Karpas-422 (cell line): ENCODE measurements around the gene TNFAIP1. TPM values are rescaled to one million over a fixed set of nuclear protein-coding genes. Genes with fewer than 3 reads are reported as not detected.

Experiments used
- DNase-seq: peaks from one replicate; pipeline ENCODE4 v3.0.0-alpha.2; 2015
- H2AFZ ChIP-seq: fragments of 200-600 bp; sonication (generic); 2 replicates; pipeline ENCODE4 v1.6.1; 2014; ENCODE audit warnings: antibody characterized with exemption, low read length, mixed read lengths
- H3K27ac ChIP-seq: fragments of 200-600 bp; sonication (generic); 2 replicates; pipeline ENCODE4 v1.5.1; 2014; ENCODE audit warnings: mild to moderate bottlenecking, low read length, moderate library complexity
- H3K27me3 ChIP-seq: fragments of 200-600 bp; sonication (generic); 2 replicates; pipeline ENCODE4 v1.6.1; 2014; ENCODE audit warnings: low read length, mixed read lengths
- H3K36me3 ChIP-seq: fragments of 200-600 bp; sonication (generic); 2 replicates; pipeline ENCODE4 v1.6.1; 2014; ENCODE audit warnings: low read length, mixed read lengths; ENCODE audit not compliant: insufficient read depth
- H3K4me1 ChIP-seq: fragments of 200-600 bp; sonication (generic); 2 replicates; pipeline ENCODE4 v1.6.1; 2014; ENCODE audit warnings: mild to moderate bottlenecking, low read length, mixed read lengths
- H3K4me2 ChIP-seq: fragments of 200-600 bp; sonication (generic); 2 replicates; pipeline ENCODE4 v1.6.1; 2014; ENCODE audit warnings: low read length, low read depth, mild to moderate bottlenecking; ENCODE audit not compliant: poor library complexity, severe bottlenecking
- H3K4me3 ChIP-seq: fragments of 200-600 bp; sonication (generic); 2 replicates; pipeline ENCODE4 v1.5.1; 2014; ENCODE audit warnings: mild to moderate bottlenecking, antibody characterized with exemption, low read length, mixed read lengths
- H3K79me2 ChIP-seq: fragments of 200-600 bp; sonication (generic); 2 replicates; pipeline ENCODE4 v1.6.1; 2014; ENCODE audit warnings: mild to moderate bottlenecking, low read length, mixed read lengths
- H3K9ac ChIP-seq: fragments of 200-600 bp; sonication (generic); 2 replicates; pipeline ENCODE4 v1.6.0; 2014; ENCODE audit warnings: low read length
- H3K9me2 ChIP-seq: fragments of 200-600 bp; sonication (generic), shearing (Covaris generic); replicated peaks from 2 replicates; pipeline ENCODE4 v1.6.0; 2014; ENCODE audit warnings: mild to moderate bottlenecking, low read length, moderate library complexity; ENCODE audit not compliant: insufficient read depth
- H3K9me3 ChIP-seq: fragments of 300-700, 200-600 bp; sonication (generic); 2 replicates; pipeline ENCODE4 v1.6.1; 2014; ENCODE audit warnings: low read length, mixed read lengths
- H4K20me1 ChIP-seq: fragments of 200-600 bp; sonication (generic); 2 replicates; pipeline ENCODE4 v1.6.1; 2014; ENCODE audit warnings: mild to moderate bottlenecking, antibody characterized with exemption, low read length, low read depth; ENCODE audit not compliant: insufficient read depth
- total RNA-seq: library from RNA; depleted of rRNA; stranded (reverse); fragments of >200 nt; shearing (Covaris generic); gene quantifications from 2 replicates; pipeline ENCODE4 v1.2.3, GENCODE V29; 2014; ENCODE audit warnings: low replicate concordance

Gene TNFAIP1
- total RNA-seq, 1 experiment from 2014 or later, result 8.5 TPM

DNA sequence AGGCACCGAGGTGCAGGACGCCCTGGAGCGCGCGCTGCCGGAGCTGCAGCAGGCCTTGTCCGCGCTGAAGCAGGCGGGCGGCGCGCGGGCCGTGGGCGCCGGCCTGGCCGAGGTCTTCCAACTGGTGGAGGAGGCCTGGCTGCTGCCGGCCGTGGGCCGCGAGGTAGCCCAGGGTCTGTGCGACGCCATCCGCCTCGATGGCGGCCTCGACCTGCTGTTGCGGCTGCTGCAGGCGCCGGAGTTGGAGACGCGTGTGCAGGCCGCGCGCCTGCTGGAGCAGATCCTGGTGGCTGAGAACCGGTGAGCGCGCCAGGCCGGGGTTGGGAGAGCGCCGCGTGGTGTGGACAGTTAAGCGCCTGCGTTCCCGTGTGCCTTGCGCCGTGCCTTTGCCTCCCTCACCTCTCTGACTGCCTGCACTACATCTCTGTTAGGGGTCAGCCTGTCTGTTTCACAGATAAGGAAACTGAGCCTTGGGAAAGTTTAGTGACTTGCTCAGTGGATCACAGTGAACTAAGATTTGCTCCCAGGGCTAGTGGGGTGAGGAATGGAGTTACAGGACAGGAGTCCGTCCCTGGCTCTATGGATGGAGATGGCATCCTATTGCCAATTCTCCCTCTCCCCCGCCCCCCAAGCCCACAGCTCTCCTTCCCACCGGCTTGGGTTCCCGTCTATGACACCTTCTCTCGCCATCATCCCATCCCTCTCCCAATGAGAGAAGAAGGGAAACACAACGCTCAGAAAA lies 36.8 kb downstream of the TNFAIP1 start:
- peak overlapping the region; percentile 90 for H3K27ac ChIP-seq
- peak overlapping the region; percentile 89 for H3K4me3 ChIP-seq
- peaks cover 47% of the 10 kb centered on the region for H3K79me2 ChIP-seq
- peak overlapping the region; percentile 98 for H3K4me2 ChIP-seq
- no peaks in the 10 kb centered on the region for H3K36me3 ChIP-seq
- peaks cover 17% of the 10 kb centered on the region for H3K4me1 ChIP-seq
- peak; percentile 78 for DNase-seq
- H4K20me1 ChIP-seq, result peaks cover 14% of the 10 kb centered on the region
- no peaks in the 10 kb centered on the region for H3K9me3 ChIP-seq
- H2AFZ ChIP-seq, result no peak overlapping the region; the same call in 1 of the 2 replicates
- H3K9ac ChIP-seq, result peak overlapping the region; percentile 97
- no peaks in the 10 kb centered on the region for H3K27me3 ChIP-seq
- H3K9me2 ChIP-seq, result no peaks in the 10 kb centered on the region

DNA sequence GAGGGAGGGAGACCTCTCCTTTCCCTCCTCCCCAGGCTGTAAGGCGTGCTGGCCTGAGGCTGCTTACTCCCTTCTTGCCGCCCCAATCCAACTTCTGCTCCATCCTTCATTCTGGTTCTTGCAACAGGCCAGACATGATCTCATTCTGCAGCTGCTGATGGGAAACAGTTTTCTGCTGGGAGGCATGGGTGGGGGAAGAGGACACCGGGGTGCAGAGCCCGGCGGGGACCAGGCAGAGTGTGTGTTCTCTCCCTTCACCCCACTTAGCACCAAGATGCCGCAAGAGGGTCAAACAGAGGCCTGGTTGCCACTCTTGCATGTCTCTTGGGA lies 37.3 kb downstream of the TNFAIP1 start:
- Histone ChIP-seq H3K36me3 (no peaks in the 10 kb centered on the region), H4K20me1 (peaks cover 14% of the 10 kb centered on the region), H3K79me2 (peaks cover 50% of the 10 kb centered on the region), H3K4me2 (peak overlapping the region; percentile 98), H3K4me1 (peaks cover 17% of the 10 kb centered on the region), H3K27ac (peak overlapping the region; percentile 90; the same call in 1 of the 2 replicates), H3K9me2 (no peaks in the 10 kb centered on the region), H3K9me3 (no peaks in the 10 kb centered on the region), H3K4me3 (peak overlapping the region; percentile 89), H3K27me3 (no peaks in the 10 kb centered on the region), H2AFZ (no peak overlapping the region), H3K9ac (peak overlapping the region; percentile 97)
- peak; percentile 52 for DNase-seq

DNA sequence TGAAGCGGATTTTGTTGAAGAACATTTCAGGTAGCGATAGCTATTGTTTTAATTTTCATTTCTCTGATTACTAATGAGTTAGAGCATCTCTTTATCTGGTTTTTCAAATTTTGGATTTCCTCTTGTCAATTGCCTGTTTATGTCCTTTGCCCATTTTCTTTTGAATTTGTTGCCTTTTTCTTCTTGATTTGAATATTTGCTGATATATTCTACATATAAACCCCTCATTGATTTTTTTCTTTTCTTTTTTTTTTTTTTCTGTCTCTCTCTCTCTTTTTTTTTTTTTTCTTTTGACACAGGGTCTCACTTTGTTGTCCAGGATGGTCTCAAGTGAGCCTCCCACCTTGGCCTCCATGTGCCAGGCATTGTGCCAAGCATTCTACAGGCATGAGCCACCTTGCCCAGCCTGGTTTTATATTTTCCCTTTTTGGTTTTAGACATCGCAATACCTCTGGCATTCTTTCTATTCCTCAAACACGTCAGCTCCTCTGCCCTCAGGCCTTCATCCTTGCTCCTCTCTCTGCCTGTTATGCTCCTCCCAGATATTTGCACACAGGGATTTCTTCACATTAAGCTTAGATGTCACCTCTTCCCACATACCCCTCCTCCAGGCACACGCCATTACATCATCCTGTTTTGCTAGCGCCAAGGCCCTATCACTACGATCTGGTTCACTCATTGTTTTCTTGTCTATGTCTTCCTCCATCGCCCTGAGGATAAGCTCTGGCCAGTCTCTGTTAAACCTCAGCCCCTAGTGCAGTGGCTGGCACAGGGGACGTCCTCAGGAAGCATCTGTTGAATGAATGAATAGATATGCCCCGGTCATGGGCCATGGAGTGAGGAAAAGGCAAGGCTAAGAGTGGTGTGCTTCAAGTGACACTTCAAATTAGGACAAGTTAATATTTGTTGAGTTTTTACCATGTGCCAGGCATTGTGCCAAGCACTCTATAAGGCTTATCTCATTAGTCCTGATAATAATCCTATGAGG lies 44.5 kb downstream of the TNFAIP1 start:
- H3K9ac ChIP-seq, result no peak overlapping the region
- no peaks in the 10 kb centered on the region for H3K9me3 ChIP-seq
- DNase-seq, result no peak
- no peaks in the 10 kb centered on the region for H3K4me1 ChIP-seq
- H3K4me3 ChIP-seq, result no peak overlapping the region
- no peaks in the 10 kb centered on the region for H3K27me3 ChIP-seq
- H3K36me3 ChIP-seq, result peaks cover 12% of the 10 kb centered on the region; the same call in 1 of the 2 replicates
- H2AFZ ChIP-seq, result no peak overlapping the region
- H3K9me2 ChIP-seq, result no peaks in the 10 kb centered on the region
- H3K4me2 ChIP-seq, result no peak overlapping the region
- H3K79me2 ChIP-seq, result peaks cover 48% of the 10 kb centered on the region
- H3K27ac ChIP-seq, result no peak overlapping the region
- H4K20me1 ChIP-seq, result 0 out of 2 replicates have a peak, but pooled peaks cover 9% of the 10 kb centered on the region

DNA sequence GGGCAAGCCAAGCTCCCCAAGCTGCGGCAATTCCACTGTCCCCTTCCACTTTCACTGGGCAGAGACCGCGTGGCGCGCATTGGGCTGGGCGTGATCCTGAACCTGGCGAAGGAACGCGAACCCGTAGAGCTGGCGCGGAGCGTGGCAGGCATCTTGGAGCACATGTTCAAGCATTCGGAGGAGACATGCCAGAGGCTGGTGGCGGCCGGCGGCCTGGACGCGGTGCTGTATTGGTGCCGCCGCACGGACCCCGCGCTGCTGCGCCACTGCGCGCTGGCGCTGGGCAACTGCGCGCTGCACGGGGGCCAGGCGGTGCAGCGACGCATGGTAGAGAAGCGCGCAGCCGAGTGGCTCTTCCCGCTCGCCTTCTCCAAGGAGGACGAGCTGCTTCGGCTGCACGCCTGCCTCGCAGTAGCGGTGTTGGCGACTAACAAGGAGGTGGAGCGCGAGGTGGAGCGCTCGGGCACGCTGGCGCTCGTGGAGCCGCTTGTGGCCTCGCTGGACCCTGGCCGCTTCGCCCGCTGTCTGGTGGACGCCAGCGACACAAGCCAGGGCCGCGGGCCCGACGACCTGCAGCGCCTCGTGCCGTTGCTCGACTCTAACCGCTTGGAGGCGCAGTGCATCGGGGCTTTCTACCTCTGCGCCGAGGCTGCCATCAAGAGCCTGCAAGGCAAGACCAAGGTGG lies 45.7 kb downstream of the TNFAIP1 start:
- no peak for DNase-seq
- no peak overlapping the region for H2AFZ ChIP-seq
- H3K79me2 ChIP-seq, result peaks cover 41% of the 10 kb centered on the region
- 0 out of 2 replicates have a peak, but pooled peaks cover 9% of the 10 kb centered on the region for H4K20me1 ChIP-seq
- H3K9me2 ChIP-seq, result no peaks in the 10 kb centered on the region
- H3K9me3 ChIP-seq, result no peaks in the 10 kb centered on the region
- no peak overlapping the region for H3K4me3 ChIP-seq
- no peak overlapping the region for H3K4me2 ChIP-seq
- H3K27me3 ChIP-seq, result no peaks in the 10 kb centered on the region
- no peak overlapping the region for H3K9ac ChIP-seq
- H3K4me1 ChIP-seq, result no peaks in the 10 kb centered on the region
- H3K36me3 ChIP-seq, result peaks cover 12% of the 10 kb centered on the region; the same call in 1 of the 2 replicates
- H3K27ac ChIP-seq, result no peak overlapping the region

DNA sequence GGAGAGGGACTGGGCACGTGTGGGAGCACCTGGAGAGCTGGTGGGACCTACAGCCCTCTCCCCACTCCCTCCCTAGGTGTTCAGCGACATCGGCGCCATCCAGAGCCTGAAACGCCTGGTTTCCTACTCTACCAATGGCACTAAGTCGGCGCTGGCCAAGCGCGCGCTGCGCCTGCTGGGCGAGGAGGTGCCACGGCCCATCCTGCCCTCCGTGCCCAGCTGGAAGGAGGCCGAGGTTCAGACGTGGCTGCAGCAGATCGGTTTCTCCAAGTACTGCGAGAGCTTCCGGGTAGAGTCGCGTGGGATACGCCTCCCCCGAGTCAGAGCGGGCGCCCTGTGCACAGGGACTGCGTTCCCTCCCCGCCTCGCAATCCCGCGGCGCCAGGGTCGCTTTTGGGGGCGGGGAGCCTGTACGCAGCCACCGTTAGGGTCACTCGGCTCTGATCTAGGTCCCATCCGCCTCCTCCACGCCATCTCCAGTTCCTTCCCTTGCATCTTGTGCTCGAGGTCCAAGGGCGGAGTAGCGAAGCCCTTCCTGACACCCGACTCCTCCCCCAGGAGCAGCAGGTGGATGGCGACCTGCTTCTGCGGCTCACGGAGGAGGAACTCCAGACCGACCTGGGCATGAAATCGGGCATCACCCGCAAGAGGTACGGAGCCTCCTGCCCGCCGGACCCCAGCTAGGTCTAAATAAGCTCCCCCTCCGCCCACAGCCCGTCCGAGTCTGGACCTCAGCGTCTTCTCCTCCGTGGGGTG lies 48.9 kb downstream of the TNFAIP1 start:
- H3K4me1 ChIP-seq, result no peaks in the 10 kb centered on the region
- no peak overlapping the region for H3K4me2 ChIP-seq
- H3K9me2 ChIP-seq, result no peaks in the 10 kb centered on the region
- peaks cover 19% of the 10 kb centered on the region for H3K79me2 ChIP-seq
- no peaks in the 10 kb centered on the region for H3K27me3 ChIP-seq
- H3K27ac ChIP-seq, result no peak overlapping the region
- H3K9me3 ChIP-seq, result no peaks in the 10 kb centered on the region
- H2AFZ ChIP-seq, result no peak overlapping the region
- H3K4me3 ChIP-seq, result no peak overlapping the region
- DNase-seq, result no peak
- peaks cover 14% of the 10 kb centered on the region; the same call in 1 of the 2 replicates for H3K36me3 ChIP-seq
- 0 out of 2 replicates have a peak, but pooled peaks cover 8% of the 10 kb centered on the region for H4K20me1 ChIP-seq
- no peak overlapping the region for H3K9ac ChIP-seq

DNA sequence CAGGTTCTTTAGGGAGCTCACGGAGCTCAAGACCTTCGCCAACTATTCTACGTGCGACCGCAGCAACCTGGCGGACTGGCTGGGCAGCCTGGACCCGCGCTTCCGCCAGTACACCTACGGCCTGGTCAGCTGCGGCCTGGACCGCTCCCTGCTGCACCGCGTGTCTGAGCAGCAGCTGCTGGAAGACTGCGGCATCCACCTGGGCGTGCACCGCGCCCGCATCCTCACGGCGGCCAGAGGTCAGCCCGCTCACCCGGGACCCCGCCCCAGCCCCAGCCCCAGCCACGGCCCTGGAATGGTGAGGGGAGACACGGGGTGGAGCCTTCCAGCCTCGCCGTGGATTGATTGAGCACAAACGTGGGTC lies 49.5 kb downstream of the TNFAIP1 start:
- no peaks in the 10 kb centered on the region for H3K4me1 ChIP-seq
- no peaks in the 10 kb centered on the region for H3K27me3 ChIP-seq
- no peak overlapping the region for H3K4me3 ChIP-seq
- no peak overlapping the region for H2AFZ ChIP-seq
- no peak overlapping the region for H3K4me2 ChIP-seq
- no peak overlapping the region for H3K27ac ChIP-seq
- H3K9ac ChIP-seq, result no peak overlapping the region
- no peak for DNase-seq
- no peaks in the 10 kb centered on the region for H3K9me2 ChIP-seq
- H3K9me3 ChIP-seq, result no peaks in the 10 kb centered on the region
- H3K79me2 ChIP-seq, result peaks cover 14% of the 10 kb centered on the region
- peaks cover 10% of the 10 kb centered on the region; the same call in 1 of the 2 replicates for H3K36me3 ChIP-seq
- H4K20me1 ChIP-seq, result 0 out of 2 replicates have a peak, but pooled peaks cover 8% of the 10 kb centered on the region

DNA sequence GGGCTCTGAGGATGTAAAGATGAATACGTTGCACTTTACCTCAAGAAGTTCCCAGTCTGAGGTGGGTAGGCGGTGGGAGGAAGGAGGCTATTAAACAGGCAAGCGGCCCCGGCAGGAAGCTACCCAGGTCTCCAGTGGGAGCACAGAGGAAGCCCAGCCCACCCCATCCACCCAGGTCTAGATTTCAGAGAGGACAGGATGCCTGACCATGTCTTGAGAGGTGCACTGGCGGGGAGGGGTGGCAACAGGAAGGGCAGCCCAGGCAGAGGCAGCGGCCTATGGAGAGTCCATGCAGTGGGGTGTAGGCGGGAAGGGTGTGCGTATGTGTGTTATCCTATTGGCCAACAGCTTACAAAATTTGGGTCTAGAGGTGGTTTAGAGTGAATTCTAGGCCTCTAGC lies 49.8 kb downstream of the TNFAIP1 start:
- no peak overlapping the region for H3K4me3 ChIP-seq
- no peak overlapping the region for H3K4me2 ChIP-seq
- no peak overlapping the region for H3K27ac ChIP-seq
- H3K36me3 ChIP-seq, result peaks cover 7% of the 10 kb centered on the region; the same call in 1 of the 2 replicates
- H2AFZ ChIP-seq, result no peak overlapping the region
- H4K20me1 ChIP-seq, result 0 out of 2 replicates have a peak, but pooled peaks cover 8% of the 10 kb centered on the region
- no peak for DNase-seq
- no peaks in the 10 kb centered on the region for H3K4me1 ChIP-seq
- H3K9me3 ChIP-seq, result no peaks in the 10 kb centered on the region
- peaks cover 10% of the 10 kb centered on the region for H3K79me2 ChIP-seq
- H3K9me2 ChIP-seq, result no peaks in the 10 kb centered on the region
- H3K9ac ChIP-seq, result no peak overlapping the region
- H3K27me3 ChIP-seq, result no peaks in the 10 kb centered on the region
